NCI-H446 (cell line): ENCODE measurements around the gene WDR90.

Source experiments
- DNase-seq, 2 experiments: peaks; one replicate each; lab custom pipeline; 2025; lab: John Stamatoyannopoulos, UW

WDR90 gene

GRCh38 chr16:708019-708418 is 58.9 kb downstream of the WDR90 start:
- no peak for DNase-seq

GRCh38 chr16:708959-709358 is 59.8 kb downstream of the WDR90 start:
- no peak for DNase-seq

- DNase-seq, result peak; percentile 56 to 89
Measured at GRCh38 chr16:709566-710499, 60.7 kb downstream of the WDR90 start.

GRCh38 chr16:710500-711075 is 61.4 kb downstream of the WDR90 start:
- DNase-seq, result no peak

GRCh38 chr16:711084-711483 is 61.9 kb downstream of the WDR90 start:
- no peak for DNase-seq

- peak in 1 of 2 experiments; percentile 72 for DNase-seq
Measured at GRCh38 chr16:711548-712320, 62.6 kb downstream of the WDR90 start.

GRCh38 chr16:712740-713250 is 63.6 kb downstream of the WDR90 start:
- peak in 1 of 2 experiments; percentile 45 for DNase-seq

GRCh38 chr16:714079-714478 is 64.9 kb downstream of the WDR90 start:
- no peak for DNase-seq

GRCh38 chr16:714558-715476 is 65.7 kb downstream of the WDR90 start, which contains the start of gene METRN:
TSS of gene METRN (plus strand) at chr16:715118. CDS start at chr16:715290, 172 bp downstream.
- DNase-seq, result peak; percentile 33 to 92

GRCh38 chr16:715477-716199 is 66.5 kb downstream of the WDR90 start:
- DNase-seq, result peak in 1 of 2 experiments; percentile 30

GRCh38 chr16:716200-716568 is 67.0 kb downstream of the WDR90 start:
- no peak for DNase-seq

- no peak for DNase-seq
Measured at GRCh38 chr16:716768-717325, 67.7 kb downstream of the WDR90 start.
